ENCODE data around the gene CDC42EP1. TPM values are rescaled to one million over a fixed set of nuclear protein-coding genes. Genes with fewer than 3 reads are reported as not detected.
"Not testable (repeated sequence)": the region's sequence is repeated elsewhere in the genome, so short reads cannot be mapped to it uniquely, and the experiment has no call there.

Gene CDC42EP1
- total and polyA plus RNA-seq, 8 donors, result 68.8 to 139 (median 88.3) TPM

DNA sequence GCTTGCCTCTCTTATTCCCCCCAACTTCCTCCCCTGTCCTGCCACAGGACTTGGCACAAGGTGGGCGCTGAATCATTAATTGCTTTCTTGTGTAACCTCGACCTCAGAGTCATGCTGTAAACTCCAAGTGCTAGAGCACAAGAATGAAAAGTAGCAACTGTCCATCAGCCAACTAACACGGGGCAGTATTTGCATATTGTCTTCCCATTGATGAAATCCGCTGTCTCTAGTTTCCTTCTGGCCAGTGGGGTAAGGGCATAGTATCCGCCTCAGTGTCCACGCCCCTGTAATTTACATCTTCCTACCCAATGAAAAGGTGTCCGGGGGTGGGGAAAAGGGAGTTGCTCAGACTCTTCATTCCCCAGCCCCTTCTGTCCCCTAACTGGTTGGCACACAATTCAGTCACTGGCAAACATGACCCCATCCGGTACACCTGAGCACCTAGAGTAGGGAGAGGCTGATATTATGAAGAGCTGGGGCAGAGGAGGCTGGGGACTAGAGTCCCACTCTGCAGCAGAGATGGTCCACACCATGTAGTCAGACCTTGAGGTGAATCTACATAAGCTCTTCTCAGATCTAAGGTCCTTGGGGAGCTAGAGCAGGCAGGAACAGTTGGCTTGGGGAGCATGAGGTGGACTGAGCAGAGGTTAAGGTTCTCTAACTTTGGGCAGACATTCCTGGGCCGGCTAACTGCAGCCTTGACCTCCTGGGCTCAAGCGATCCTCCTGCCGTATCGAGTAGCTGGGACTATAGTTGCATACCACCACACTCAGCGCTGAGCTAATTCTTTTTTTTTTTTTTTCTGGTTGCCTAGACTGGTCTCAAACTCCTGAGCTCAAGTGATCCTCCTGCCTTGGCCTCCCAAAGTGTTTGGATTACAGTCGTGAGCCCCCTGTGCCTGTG is 41.5 kb downstream of the CDC42EP1 start:
- FAIRE-seq (no peak), DNase-seq (peak in 4 of 6 donors; percentile 75 to 86 (median 82)), ATAC-seq (peak; percentile 91 to 95 (median 94))
- intact Hi-C loops (cut with DNase I), result no loop called here
- Histone ChIP-seq H3K36me3 (no peaks in the 10 kb centered on the region), H3K4me1 (peaks cover 4 to 13% (median 10%) of the 10 kb centered on the region in 3 donors), H3K27ac (peak overlapping the region; percentile 41 to 79 (median 70)), H3K27me3 (no peaks in the 10 kb centered on the region), H3K9me3 (no peaks in the 10 kb centered on the region), H3K4me3 (peak overlapping the region in 1 of 4 donors; percentile 3)
- TF ChIP-seq, protein P1, sequence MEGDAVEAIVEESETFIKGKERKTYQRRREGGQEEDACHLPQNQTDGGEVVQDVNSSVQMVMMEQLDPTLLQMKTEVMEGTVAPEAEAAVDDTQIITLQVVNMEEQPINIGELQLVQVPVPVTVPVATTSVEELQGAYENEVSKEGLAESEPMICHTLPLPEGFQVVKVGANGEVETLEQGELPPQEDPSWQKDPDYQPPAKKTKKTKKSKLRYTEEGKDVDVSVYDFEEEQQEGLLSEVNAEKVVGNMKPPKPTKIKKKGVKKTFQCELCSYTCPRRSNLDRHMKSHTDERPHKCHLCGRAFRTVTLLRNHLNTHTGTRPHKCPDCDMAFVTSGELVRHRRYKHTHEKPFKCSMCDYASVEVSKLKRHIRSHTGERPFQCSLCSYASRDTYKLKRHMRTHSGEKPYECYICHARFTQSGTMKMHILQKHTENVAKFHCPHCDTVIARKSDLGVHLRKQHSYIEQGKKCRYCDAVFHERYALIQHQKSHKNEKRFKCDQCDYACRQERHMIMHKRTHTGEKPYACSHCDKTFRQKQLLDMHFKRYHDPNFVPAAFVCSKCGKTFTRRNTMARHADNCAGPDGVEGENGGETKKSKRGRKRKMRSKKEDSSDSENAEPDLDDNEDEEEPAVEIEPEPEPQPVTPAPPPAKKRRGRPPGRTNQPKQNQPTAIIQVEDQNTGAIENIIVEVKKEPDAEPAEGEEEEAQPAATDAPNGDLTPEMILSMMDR (IDR thresholded peaks at IDR 0.05), result no peak
- 16 to 21% methylated on average over 14 of the region's 14 CpGs for WGBS, 2 donors

DNA sequence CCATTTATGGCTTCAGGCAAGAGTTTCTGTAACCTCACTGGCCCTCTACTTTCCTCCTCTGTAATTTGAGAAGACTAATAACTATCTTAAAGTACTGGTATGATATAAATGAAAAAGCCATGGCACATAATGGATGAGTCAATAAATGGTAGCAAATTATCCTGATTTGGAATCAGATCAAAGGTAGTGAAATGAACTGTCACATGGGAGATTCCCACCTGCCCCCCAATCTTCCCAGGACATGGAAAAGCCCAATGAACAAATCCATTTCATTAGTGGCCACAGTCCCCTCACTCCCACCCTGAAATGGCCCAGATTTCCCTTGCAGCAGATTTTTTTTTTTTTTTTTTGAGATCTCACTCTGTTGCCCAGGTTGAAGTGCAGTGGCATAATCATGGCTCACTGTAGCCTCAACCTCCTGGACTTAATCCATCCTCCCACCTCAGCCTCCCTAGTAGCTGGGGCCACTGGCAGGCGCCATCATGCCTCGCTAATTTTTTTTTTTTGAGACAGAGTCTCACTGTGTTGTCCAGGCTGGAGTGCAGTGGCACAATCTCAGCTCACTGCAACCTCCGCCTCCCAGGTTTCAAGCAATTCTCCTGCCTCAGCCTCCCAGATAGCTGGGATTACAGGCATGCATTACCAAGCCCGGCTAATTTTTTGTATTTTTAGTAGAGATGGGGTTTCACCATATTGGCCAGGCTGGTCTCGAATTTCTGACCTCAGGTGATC is 42.4 kb downstream of the CDC42EP1 start:
- DNase-seq; FAIRE-seq; H3K36me3 ChIP-seq; H3K27me3 ChIP-seq; H3K9me3 ChIP-seq; H3K4me3 ChIP-seq; ATAC-seq; intact Hi-C loops (cut with DNase I): not testable (repeated sequence)
- WGBS, 2 donors, result 91 to 94% methylated on average over 5 of the region's 5 CpGs
- H3K27ac ChIP-seq, result peak overlapping the region; percentile 19 to 79 (median 58)
- H3K4me1 ChIP-seq, result peaks cover 5 to 15% (median 12%) of the 10 kb centered on the region in 3 donors

DNA sequence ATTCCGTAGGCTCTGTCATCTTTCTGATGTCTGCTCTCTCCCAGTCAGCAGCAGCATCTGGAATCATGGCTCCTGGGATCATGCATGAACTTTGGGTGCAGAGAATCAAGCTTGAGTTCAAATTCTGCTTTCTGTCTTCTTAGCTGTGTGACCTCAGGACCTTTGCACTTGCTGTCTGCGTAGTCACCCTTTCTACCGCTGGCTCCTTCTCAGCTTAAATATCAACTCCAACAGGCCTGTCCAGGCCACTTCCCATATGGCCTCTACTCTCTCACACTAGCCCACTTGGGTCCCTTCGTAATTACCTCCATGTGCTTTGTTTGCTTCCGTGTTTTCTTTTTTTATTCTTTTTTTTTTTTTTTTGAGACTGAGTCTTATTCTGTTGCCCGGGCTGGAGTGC is 43.8 kb downstream of the CDC42EP1 start:
- Histone ChIP-seq H3K9me3 (no peaks in the 10 kb centered on the region), H3K27me3 (no peaks in the 10 kb centered on the region), H3K27ac (no peak overlapping the region), H3K4me3 (no peak overlapping the region), H3K4me1 (peaks cover 5 to 12% (median 12%) of the 10 kb centered on the region in 3 donors), H3K36me3 (no peaks in the 10 kb centered on the region)
- ATAC-seq (no peak), DNase-seq (no peak), FAIRE-seq (no peak)
- TF ChIP-seq, protein P1 (IDR thresholded peaks at IDR 0.05), result no peak
- intact Hi-C loops (cut with DNase I), result no loop called here
- 91 to 96% methylated on average over 6 of the region's 6 CpGs for WGBS, 2 donors

DNA sequence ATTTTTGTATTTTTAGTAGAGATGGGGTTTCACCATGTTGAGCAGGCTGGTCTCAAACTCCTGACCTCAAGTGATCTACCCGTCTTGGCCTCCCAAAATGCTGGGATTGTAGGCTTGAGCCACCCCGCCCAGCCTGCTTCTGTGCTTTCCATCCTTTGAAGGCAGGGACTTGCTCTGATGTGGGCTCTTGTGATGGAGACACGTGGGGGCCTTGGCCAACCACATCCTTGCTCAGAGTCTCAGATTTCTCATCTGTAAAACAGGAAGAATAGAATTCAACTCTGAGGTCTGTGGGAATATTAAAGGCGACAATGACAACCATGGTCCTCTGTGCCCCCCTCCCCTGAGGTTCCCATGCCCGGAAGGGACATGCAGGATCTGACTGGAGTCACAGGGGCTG is 44.6 kb downstream of the CDC42EP1 start:
- H3K36me3 ChIP-seq, result no peaks in the 10 kb centered on the region
- H3K27me3 ChIP-seq, result no peaks in the 10 kb centered on the region
- DNase-seq (no peak), ATAC-seq (no peak), FAIRE-seq (no peak)
- no peaks in the 10 kb centered on the region for H3K9me3 ChIP-seq
- H3K27ac ChIP-seq, result no peak overlapping the region
- 76 to 81% methylated on average over 5 of the region's 5 CpGs for WGBS, 2 donors
- peaks cover 5 to 14% (median 12%) of the 10 kb centered on the region in 3 donors for H3K4me1 ChIP-seq
- TF ChIP-seq, protein P1 (IDR thresholded peaks at IDR 0.05), result no peak
- intact Hi-C loops (cut with DNase I), result no loop called here
- H3K4me3 ChIP-seq, result no peak overlapping the region
